ENCODE results near the gene CLIP2.
"Not testable (repeated sequence)": the region's sequence is repeated elsewhere in the genome, so short reads cannot be mapped to it uniquely, and the experiment has no call there.

CLIP2 gene

DNA sequence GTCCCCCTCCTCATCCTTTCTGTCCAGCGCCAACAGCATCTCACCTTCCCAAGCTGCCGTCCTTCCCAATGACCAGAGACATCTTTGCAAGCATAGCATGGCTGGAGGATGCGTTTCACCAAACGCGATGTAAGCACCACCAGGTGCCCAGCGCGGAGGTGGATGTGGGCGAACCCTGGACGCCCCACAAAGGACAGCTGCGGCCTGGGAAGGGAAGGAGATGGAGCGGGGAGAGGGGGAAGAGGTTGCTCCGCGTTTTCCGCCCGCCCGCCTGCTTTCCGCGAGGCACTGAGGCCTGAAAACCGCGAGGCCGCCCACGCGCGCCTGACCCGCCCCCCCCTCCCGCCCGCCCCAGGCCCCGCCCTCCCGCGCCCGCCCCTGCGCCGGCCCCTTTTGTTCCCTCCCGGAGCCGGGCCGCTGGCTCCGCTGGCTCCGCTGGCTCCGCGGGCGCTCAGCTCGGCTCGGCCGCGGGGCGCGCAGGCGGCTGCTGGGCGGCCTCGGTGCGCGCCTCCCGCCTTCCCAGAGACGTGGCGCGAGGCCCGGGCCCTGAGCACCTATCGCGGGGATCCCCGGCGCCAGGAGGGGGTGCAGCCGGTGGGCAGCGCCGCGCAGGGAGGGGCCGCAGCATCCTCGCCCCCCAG lies at the start of gene CLIP2:
Gene CLIP2, plus strand, starts transcription at position 390 of the 641 bp plus-strand sequence. CDS start 28,140 bp downstream, outside the sequence.
- DNase-seq (ENCODE audit: low spot score), result peak; percentile 97

- DNase-seq (ENCODE audit: low spot score), result no peak
Measured at GRCh38 chr7:74240482-74240881, 48.7 kb upstream of the CLIP2 start.

- no peak for DNase-seq (ENCODE audit: low spot score)
Measured at GRCh38 chr7:74242122-74242443, 47.1 kb upstream of the CLIP2 start.

DNA sequence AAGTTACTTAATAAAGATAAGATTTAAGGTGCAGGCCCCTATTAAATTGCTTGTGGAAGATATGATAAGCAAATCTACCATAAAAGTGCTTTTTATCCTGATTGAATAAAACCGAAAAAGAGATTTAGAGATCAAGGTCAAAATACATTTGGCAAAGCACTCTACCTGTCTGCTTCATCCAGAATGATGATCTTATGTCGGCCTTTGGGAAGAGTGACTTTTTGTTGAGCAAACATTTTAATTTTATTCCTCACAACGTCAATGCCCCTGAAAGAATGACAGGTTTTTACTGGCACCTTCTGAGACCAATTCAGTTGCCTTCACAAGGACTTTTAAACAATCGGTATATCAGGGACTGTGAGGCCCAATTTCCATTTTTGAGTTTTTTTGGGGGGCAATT lies 42.7 kb upstream of the CLIP2 start:
- no peak for DNase-seq (ENCODE audit: low spot score)

DNA sequence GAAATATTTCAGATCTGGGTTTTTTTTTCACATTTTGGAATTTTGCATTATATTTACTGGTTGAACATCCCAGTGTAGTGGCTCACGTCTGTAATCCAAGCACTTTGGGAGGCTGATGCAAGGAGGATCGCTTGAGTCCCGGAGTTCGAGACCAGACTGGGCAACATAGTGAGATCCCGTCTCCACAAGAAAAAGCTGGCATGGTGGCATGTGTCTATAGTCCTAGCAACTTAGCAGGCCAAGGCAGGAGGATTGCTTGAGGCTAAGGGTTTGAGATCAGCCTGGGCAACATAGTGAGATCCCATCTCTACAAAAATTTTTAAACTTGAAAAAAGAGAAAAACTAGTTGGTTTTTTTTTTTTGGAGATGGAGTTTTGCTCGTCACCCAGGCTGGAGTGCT lies 41.1 kb upstream of the CLIP2 start:
- no peak for DNase-seq (ENCODE audit: low spot score)

- DNase-seq (ENCODE audit: low spot score), result not testable (repeated sequence)
Measured at GRCh38 chr7:74249058-74249457, 40.1 kb upstream of the CLIP2 start.

GRCh38 chr7:74252893-74253292 lies 36.3 kb upstream of the CLIP2 start:
- no peak for DNase-seq (ENCODE audit: low spot score)

- DNase-seq (ENCODE audit: low spot score), result no peak
Measured at GRCh38 chr7:74253331-74253730, 35.9 kb upstream of the CLIP2 start.

- DNase-seq (ENCODE audit: low spot score), result peak; percentile 39
Measured at GRCh38 chr7:74253835-74254128, 35.4 kb upstream of the CLIP2 start.

DNA sequence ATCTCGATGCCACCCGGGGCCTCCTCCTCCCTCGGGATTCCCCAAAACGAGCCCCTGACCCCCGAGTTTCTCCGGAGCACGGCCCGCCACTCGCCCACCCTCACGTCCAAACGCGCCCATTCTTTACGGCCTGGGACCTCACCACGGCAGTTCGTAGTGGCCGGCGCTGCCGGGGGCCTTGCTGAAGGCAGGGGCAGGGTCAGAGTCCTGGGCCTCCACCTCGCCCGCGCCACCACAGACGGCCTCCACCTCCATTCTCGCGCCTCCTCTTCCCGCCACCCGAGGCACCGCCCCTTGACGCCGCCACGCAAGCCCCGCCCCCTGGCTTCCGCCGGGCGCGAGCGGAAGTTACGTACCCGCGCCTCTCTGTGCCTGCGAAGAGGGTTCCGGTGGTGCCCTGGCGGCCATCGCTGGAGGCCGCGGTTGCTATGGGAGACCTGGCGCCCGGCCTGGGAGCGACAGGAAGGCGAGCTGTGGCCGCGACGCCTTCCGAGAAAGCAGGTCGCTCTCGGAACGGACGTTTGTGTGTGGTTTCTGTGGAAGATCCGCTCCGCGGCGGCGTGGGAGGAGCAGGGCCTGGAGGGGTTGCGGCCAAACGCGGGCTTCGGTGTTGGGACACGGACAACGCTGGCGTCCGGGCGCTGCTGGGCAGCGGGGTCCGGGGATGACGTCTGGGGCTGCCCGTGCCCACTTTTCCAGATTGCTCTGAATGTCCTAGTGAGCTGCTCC lies 34.9 kb upstream of the CLIP2 start, which contains the start of gene RFC2:
Gene RFC2, minus strand, starts transcription at position 271 of the 729 bp plus-strand sequence. Its CDS starts 16 bp downstream, at position 255.
- DNase-seq (ENCODE audit: low spot score), result peak; percentile 98

- no peak for DNase-seq (ENCODE audit: low spot score)
Measured at GRCh38 chr7:74254858-74255379, 34.3 kb upstream of the CLIP2 start.

- DNase-seq (ENCODE audit: low spot score), result not testable (repeated sequence)
Measured at GRCh38 chr7:74255461-74255860, 33.7 kb upstream of the CLIP2 start.

GRCh38 chr7:74256491-74257408 lies 32.5 kb upstream of the CLIP2 start:
- peak; percentile 77 for DNase-seq (ENCODE audit: low spot score)

GRCh38 chr7:74258639-74259038 lies 30.6 kb upstream of the CLIP2 start:
- DNase-seq (ENCODE audit: low spot score), result no peak

DNA sequence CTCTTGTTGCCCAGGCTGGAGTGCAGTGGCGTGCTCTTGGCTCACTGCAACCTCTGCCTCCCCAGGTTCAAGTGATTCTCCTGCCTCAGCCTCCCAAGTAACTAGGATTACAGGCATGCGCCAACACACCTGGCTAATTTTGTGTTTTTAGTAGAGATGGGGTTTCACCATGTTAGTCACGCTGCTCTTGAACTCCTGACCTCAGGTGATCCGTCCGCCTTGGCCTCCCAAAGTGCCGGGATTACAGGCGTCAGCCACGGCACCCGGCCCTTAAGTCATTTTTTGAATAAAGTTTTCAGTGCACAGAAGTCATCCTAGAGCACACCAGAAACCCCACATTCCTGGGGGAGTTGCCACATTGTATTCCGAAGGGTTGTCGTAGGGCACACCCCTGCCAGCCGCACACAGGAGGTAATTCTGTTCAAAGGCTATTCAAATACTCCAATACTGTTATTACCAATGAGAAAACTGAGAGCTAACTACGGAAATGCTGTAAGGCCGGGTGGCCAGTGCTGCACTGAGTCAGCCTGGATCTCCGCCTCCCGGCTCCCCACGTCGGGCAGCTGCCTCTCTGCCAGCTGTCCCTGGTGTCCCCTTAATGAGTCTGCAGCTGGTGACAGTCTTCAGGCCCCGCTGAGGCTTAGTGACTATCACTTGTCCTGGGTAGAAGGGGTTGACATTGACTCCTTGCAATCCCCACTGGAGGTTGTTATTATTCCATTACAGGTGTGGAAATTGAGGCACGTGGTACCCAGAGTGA lies 26.4 kb upstream of the CLIP2 start:
- no peak for DNase-seq (ENCODE audit: low spot score)

DNA sequence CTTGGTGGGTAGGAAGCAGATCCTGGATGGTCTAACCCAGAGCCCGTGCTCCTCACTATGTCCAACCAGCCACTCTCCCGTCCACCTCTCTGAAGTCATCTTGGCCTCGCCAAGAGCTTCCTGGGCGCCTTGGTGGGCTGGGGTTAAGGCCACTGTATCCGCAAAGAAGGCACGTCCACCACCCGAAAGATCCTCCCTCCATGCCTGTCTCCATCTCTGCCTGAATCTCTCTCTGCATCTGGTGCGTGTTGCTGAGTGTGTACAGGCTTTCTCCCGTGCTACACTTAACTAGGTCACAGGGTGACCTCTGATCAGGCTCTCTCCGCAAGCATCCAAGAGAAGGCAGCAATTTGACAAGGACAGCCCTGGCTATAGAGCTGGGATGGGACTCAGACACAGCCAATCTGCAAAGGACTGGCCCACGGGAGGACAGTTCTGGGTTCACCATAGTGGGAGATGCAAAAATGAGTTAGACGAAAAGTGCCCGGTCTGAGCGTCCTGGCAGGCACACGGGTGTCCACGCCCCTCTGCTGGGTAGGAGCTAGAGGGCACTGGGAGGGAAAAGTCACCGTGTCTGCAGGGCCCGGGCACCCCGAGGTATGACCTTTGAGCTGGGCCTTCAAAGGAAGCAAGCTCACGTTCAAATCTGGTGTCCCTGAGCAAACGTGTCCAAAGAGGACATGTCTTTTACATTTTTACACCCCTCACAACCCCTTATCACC lies 25.6 kb upstream of the CLIP2 start:
- no peak for DNase-seq (ENCODE audit: low spot score)

DNA sequence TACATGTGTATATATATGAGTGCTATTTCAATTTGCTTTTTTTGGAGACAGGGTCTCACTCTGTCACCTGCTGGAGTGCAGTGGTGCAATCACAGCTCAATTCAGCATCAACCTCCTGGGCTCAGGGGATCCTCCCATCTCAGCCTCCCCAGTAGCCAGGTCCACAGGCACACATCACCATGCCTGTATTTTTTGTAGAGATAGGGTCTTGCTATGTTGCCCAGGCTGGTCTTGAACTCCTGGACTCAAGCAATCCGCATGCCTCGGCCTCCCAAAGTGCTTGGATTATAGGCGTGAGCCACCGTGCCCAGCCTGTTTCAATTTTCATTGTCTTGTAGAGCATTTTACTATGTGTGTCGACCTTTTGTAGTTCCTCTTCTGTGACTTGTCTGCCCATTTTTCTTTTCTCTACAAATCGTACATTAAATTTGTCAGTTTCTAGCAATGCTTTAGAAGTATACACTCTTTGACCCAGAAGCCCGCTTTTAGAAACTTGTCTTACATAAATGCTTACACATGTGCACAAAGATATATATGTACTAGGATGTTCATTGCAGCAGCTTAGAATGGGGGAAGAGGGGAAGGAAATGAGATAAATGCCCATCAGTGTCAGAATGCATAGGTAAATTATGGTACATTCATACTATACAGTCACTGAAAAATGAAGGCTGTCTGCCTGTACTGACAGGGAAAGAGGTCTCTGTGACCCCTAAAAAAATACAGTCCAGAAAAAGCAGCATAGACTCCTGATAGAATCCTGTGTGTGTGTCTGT lies 22.8 kb upstream of the CLIP2 start:
- no peak for DNase-seq (ENCODE audit: low spot score)

- DNase-seq (ENCODE audit: low spot score), result no peak
Measured at GRCh38 chr7:74267756-74268565, 21.2 kb upstream of the CLIP2 start.

DNA sequence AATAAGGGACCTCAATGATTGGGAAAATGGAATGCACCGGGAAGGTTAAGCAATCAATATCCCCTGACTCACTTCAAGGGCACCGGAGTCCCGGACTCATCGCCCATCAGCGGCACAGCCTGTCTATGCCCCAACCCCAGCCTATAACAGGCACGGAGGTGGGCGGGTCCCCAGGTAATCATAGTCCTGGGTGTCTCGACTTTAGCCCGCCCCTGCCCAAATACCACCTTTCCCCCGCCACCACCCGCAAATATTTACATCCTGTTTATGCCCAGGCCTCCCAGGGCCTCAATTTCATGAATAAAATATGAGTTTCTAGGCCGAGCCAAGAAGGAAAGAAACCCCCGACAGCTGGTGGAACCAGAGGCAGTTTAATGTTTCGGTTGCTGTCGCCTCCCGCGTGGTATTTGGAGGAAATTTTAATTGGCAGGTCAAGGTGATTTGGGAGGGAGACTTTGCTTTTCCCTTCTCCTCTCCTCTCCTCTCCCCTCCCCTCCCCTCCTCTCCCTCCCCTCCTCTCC lies 19.4 kb upstream of the CLIP2 start:
- DNase-seq (ENCODE audit: low spot score), result peak; percentile 73
